ENCODE data around the gene SLIT1.

DNA sequence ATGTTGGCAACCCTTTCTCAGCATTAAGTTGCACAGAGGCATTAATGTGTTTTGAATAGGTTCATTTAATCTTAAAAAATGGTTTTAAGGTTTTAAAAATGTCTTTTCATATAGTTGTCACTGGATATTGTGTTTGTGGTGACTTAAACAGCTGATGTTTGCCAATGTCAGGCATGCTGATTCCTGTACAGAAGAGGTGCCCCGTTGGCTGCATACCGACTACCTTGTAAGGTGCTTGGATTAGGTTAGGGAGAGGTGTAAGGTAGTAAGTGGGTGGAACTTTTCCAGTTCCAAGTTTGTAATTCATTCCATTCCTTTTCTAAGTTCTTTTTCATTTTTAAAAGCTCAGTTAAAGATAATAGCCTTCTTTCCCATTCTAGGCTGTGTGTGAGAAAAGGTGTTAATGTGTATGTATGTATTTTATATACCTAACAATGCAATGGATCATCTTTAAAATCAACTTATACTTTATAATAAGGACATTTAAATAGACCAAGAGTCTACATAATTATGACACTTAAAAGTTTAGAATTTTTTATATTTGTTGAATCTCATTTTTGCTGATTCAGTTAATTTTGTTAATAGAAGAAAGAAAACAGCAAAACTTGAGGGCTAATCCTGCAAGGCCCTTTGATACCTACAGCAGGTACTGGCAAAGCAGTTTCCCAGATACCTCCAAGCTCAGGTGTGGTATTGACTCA, 198.5 kb downstream of the SLIT1 start:
- TF ChIP-seq CTCF (conservative IDR thresholded peaks at IDR 0.05; ENCODE audit: low read length) (no peak), EZH2phosphoT487 (IDR thresholded peaks at IDR 0.05; ENCODE audit: borderline replicate concordance, low read depth, low read length) (no peak)
